M059J (cell line): ENCODE results near the gene PDE4B. TPM values are rescaled to one million over a fixed set of nuclear protein-coding genes. Genes with fewer than 3 reads are reported as not detected.

Experiments
- DNase-seq: peaks from one replicate; pipeline ENCODE4 v3.0.0-alpha.2; 2012; ENCODE audit warnings: low read depth
- total RNA-seq: library from RNA; depleted of rRNA; stranded (reverse); fragments of >200 nt; shearing (Covaris generic); gene quantifications from 2 replicates; pipeline ENCODE4 v1.2.3, GENCODE V29; 2014

Gene PDE4B
- total RNA-seq, 1 experiment from 2014 or later: 5.8 TPM

GRCh38 chr1:66240491-66241484 lies 448.1 kb downstream of the PDE4B start:
- no peak for DNase-seq

- peak; percentile 91 for DNase-seq
Measured at GRCh38 chr1:66242646-66243547, 450.2 kb downstream of the PDE4B start.

- peak; percentile 31 for DNase-seq
Measured at GRCh38 chr1:66243548-66244130, 450.9 kb downstream of the PDE4B start.

GRCh38 chr1:66244429-66244828 lies 451.7 kb downstream of the PDE4B start:
- peak; percentile 85 for DNase-seq

- no peak for DNase-seq
Measured at GRCh38 chr1:66245691-66246090, 453.0 kb downstream of the PDE4B start.

- no peak for DNase-seq
Measured at GRCh38 chr1:66246351-66247269, 453.9 kb downstream of the PDE4B start.

GRCh38 chr1:66247415-66248208 lies 454.9 kb downstream of the PDE4B start:
- DNase-seq: no peak

- no peak for DNase-seq
Measured at GRCh38 chr1:66248257-66248656, 455.6 kb downstream of the PDE4B start.

GRCh38 chr1:66248746-66249145 lies 456.1 kb downstream of the PDE4B start:
- DNase-seq: no peak

GRCh38 chr1:66250075-66250474 lies 457.4 kb downstream of the PDE4B start:
- DNase-seq: no peak

- DNase-seq: no peak
Measured at GRCh38 chr1:66250478-66250877, 457.8 kb downstream of the PDE4B start.

- DNase-seq: no peak
Measured at GRCh38 chr1:66251546-66251945, 458.9 kb downstream of the PDE4B start.

- DNase-seq: peak; percentile 79
Measured at GRCh38 chr1:66253330-66253921, 460.7 kb downstream of the PDE4B start.

GRCh38 chr1:66254785-66255184 lies 462.1 kb downstream of the PDE4B start:
- DNase-seq: no peak

- DNase-seq: peak; percentile 22
Measured at GRCh38 chr1:66256629-66257572, 464.2 kb downstream of the PDE4B start.

GRCh38 chr1:66258404-66259105 lies 465.9 kb downstream of the PDE4B start:
- no peak for DNase-seq

GRCh38 chr1:66261364-66261763 lies 468.7 kb downstream of the PDE4B start:
- DNase-seq: no peak
